WI38 (cell line): ENCODE results near the gene SH2D4B.
"Not testable (repeated sequence)": the region's sequence is repeated elsewhere in the genome, so short reads cannot be mapped to it uniquely, and the experiment has no call there.

Experiments
- H3K4me3 ChIP-seq: 2 replicates; pipeline ENCODE4 v1.5.1; 2011; ENCODE audit warnings: low read depth, mild to moderate bottlenecking, control low read depth, low read length
- TF ChIP-seq, protein P1 (sequence below): IDR thresholded peaks from 2 replicates; pipeline ENCODE4 v1.5.1; 2012; ENCODE audit warnings: low read depth, mild to moderate bottlenecking, control low read depth, low read length

Gene SH2D4B

DNA sequence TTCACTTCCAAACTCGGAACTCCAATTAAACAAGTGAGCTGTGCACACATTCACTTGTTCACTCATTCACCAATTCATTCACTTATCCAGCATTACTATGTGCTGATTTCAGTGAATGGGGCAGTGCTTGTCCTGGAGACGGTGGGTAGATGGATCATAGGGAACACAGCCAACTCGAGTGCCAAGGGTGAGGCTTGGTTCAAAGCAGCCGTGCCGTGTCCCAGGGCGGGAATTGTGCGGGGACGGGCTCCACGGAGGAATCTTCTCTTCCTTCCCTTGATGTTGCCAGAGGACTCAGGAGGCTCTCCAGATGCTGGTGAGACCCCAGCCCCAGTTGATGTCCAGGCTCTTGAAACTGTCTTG, 2.9 kb downstream of the SH2D4B start:
- TF ChIP-seq, protein P1, sequence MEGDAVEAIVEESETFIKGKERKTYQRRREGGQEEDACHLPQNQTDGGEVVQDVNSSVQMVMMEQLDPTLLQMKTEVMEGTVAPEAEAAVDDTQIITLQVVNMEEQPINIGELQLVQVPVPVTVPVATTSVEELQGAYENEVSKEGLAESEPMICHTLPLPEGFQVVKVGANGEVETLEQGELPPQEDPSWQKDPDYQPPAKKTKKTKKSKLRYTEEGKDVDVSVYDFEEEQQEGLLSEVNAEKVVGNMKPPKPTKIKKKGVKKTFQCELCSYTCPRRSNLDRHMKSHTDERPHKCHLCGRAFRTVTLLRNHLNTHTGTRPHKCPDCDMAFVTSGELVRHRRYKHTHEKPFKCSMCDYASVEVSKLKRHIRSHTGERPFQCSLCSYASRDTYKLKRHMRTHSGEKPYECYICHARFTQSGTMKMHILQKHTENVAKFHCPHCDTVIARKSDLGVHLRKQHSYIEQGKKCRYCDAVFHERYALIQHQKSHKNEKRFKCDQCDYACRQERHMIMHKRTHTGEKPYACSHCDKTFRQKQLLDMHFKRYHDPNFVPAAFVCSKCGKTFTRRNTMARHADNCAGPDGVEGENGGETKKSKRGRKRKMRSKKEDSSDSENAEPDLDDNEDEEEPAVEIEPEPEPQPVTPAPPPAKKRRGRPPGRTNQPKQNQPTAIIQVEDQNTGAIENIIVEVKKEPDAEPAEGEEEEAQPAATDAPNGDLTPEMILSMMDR, result no peak
- no peak overlapping the region for H3K4me3 ChIP-seq

DNA sequence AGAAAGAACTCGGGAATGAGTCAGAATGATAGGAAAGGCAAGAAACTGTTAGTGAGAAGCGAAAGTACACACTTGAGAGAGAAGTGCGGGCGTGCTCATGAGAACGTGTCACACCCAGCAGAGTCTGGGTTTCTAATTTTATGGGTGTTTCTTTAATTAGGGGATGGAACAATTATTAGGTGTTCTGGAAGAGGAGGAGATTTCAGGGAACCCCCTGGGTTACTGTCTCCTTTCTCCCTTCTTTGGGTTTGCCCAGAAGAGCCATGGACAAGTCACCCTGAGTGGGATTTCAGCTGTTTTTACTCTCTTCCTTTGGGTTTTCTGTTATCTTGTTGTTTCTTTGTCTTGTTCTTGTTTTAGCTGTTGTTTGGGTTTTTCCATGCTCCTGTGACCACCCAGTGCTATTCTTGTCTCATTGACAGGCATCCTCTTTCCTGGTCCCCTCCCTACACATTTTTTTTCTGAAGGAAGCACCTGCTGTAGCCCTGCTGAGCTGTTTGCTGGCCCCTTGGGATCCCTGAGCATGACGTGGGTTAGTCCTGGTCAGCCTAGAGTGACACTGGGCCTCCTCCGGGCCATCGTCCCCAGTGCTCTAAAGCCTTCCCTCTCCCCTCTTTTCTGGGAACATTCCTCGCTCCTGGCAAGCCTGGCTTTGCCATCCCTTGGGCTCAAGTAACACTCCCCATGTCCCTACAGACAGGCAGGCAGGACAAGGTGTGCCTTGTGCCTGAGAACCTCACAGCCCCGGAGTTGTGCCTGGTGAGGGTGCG, 3.5 kb downstream of the SH2D4B start:
- H3K4me3 ChIP-seq, result no peak overlapping the region
- TF ChIP-seq, protein P1, result no peak

DNA sequence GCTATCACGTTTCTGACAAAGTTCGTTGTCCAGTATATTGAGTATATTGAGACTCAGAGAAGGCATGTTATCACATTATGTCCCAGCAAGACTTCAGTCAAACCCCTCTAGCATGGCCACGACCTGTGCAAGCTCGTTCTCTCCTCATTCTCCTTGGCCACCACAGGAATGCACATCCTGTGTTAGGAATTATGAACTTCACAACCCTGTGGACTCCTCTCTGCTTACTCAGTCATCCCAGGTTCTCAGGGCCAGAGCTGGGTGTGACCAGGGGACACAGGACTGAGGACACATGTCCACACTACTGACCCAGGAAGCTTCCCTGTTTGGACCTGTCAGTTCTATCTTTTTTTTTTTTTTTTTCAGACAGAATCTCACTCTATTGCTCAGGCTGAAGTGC, 4.4 kb downstream of the SH2D4B start:
- TF ChIP-seq, protein P1, result no peak
- no peak overlapping the region for H3K4me3 ChIP-seq

DNA sequence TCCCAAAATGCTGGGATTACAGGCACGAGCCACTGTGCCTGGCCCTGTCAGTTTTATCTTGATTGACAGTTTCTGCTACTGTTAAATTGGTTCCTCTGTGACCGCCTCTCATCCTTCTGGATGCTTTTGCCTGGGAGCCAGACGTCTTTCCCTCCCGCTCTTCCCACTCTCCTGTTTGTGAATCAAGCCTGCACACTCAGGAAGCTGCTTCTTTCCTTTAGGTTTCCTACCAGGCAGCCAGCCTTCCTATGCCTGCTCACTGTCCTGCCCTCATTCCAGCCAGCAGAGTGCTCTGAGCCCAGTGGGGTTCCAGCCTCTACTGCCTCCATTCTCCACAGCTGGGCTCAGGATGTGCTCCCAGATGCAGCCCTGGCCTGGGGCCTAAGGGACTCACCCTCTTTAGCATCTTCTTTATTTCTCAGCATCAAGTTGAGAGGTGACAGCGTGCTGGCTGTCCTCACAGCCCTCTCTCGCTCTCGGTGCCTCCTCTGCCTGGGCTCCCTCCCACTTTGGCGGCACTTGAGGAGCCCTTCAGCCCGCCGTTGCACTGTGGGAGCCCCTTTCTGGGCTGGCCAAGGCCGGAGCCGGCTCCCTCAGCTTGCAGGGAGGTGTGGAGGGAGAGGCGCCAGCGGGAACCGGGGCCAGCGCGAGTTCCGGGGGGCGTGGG, 5.1 kb downstream of the SH2D4B start:
- no peak overlapping the region for H3K4me3 ChIP-seq

DNA sequence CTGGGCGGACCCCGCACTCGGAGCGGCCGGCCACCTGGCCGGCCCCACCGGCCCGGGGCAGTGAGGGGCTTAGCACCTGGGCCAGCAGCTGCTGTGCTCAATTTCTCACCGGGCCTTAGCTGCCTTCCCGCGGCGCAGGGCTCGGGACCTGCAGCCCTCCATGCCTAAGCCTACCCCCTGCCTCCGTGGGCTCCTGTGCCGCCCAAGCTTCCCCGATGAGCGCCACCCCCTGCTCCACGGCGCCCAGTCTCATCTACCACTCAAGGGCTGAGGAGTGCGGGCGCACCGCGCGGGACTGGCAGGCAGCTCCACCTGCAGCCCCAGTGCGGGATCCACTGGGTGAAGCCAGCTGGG, 5.6 kb downstream of the SH2D4B start:
- H3K4me3 ChIP-seq, result not testable (repeated sequence)

More for the DNA sequence above, 5.1 kb downstream of the SH2D4B start:
- TF ChIP-seq, protein P1, result no peak

DNA sequence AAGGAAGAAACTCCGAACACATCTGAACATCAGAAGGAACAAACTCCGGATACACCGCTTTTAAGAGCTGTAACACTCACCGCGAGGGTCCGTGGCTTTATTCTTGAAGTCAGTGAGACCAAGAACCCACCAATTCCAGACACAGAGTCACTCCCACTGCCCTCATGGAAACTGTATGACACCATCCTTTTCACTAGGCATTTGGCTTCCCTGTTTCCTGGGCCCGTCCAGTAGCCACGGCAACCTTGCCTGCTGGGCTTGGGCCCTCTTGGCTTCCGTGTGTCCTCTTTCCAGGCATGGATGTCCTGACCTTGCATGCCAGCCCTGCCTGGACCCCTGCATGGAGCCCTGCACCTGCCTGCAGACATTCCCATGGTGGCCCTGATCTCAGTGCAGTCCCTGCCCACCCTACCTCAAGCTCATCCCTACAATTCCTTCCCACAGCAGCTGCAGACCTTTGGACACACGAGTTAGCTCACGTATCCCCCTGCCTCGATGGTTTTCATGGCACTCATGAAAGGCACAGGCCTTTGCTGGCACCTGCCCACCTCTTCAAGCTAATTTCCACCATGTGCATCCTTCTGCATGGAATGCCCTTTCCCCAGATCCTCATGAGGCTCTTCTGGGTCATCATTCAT, 6.7 kb downstream of the SH2D4B start:
- H3K4me3 ChIP-seq, result no peak overlapping the region
- TF ChIP-seq, protein P1, result no peak

DNA sequence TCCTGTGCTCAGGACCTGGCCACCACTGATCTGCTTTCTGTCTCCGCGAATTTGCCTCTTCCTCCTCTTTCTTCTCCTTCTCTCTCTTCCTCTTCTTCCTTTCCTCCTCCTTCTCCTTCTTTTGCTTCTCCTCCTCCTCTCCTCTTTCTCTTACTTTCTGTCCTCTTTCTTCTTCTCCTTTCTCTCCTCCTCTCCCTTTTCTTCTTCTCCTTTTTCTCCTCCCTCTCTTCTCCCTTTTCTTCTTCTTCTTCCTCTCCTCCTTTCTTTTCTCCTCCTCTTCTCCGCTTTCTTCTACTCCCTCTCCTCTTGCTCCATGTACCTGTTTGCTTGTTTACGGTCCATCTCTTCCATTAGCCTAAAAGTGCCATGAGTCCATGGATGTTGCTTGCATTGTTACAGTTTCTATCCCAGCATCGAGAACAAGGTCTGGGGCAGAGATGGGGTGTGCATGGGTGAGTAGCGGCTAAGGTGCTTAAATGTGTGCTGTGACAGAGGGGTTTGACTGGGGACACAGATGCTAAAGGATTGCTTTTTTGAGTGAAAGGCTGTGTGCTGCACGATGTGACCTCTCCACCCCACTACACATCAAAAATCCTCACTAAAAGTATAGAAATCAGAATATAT, 7.7 kb downstream of the SH2D4B start:
- no peak overlapping the region for H3K4me3 ChIP-seq

More for the DNA sequence above, 7.7 kb downstream of the SH2D4B start:
- TF ChIP-seq, protein P1, result no peak
